GM18526 (cell line): ENCODE measurements around the gene SCNM1.

ENCODE experiments used
- POLR2A ChIP-seq: IDR thresholded peaks from 3 replicates; pipeline ENCODE4 v1.6.1; 2011; ENCODE audit not compliant: insufficient read length; ENCODE audit errors: extremely low read depth

Gene SCNM1

GRCh38 chr1:151143986-151144385 lies 22.0 kb upstream of the SCNM1 start:
- no peak for TF ChIP-seq POLR2A

- no peak for TF ChIP-seq POLR2A
Observed at GRCh38 chr1:151144474-151145303, 21.3 kb upstream of the SCNM1 start.

GRCh38 chr1:151145304-151146071 lies 20.5 kb upstream of the SCNM1 start:
- no peak for TF ChIP-seq POLR2A

- no peak for TF ChIP-seq POLR2A
Observed at GRCh38 chr1:151146072-151146411, 19.9 kb upstream of the SCNM1 start.

- TF ChIP-seq POLR2A = no peak
Observed at GRCh38 chr1:151146412-151147131, 19.4 kb upstream of the SCNM1 start, which contains the start of gene SEMA6C. SEMA6C (minus strand) TSS chr1:151146631; CDS start chr1:151142621, 4,010 bp downstream.

- no peak for TF ChIP-seq POLR2A
Observed at GRCh38 chr1:151147132-151147503, 18.8 kb upstream of the SCNM1 start.

GRCh38 chr1:151147665-151148064 lies 18.3 kb upstream of the SCNM1 start:
- no peak for TF ChIP-seq POLR2A

GRCh38 chr1:151156515-151156819 lies 9.5 kb upstream of the SCNM1 start, which contains the start of gene TNFAIP8L2:
TNFAIP8L2 (plus strand) TSS chr1:151156649; CDS start chr1:151158698, 2,049 bp downstream.
- peak; percentile 27 for TF ChIP-seq POLR2A

- no peak for TF ChIP-seq POLR2A
Observed at GRCh38 chr1:151157067-151157531, 8.8 kb upstream of the SCNM1 start.

GRCh38 chr1:151158326-151158725 lies 7.6 kb upstream of the SCNM1 start:
- TF ChIP-seq POLR2A = no peak

- TF ChIP-seq POLR2A = no peak
Observed at GRCh38 chr1:151158751-151159251, 7.1 kb upstream of the SCNM1 start.

GRCh38 chr1:151159373-151159772 lies 6.6 kb upstream of the SCNM1 start:
- TF ChIP-seq POLR2A = no peak

GRCh38 chr1:151164732-151165280 lies 1.1 kb upstream of the SCNM1 start:
- no peak for TF ChIP-seq POLR2A

GRCh38 chr1:151165281-151165737 lies 635 bp upstream of the SCNM1 start:
- TF ChIP-seq POLR2A = no peak

GRCh38 chr1:151166505-151166956 lies 587 bp downstream of the SCNM1 start:
- TF ChIP-seq POLR2A = no peak
